Lower leg skin (tissue), 3 donors: ENCODE results near the gene PRRX1.

ENCODE experiments used
- POLR2A ChIP-seq, 2 donors: fragments of 450-650 bp; IDR thresholded peaks; one replicate each; pipeline ENCODE4 v1.6.1; 2016 to 2017; ENCODE audit warnings: antibody characterized with exemption in 2 of 2, mild to moderate bottlenecking in 1 of 2, moderate library complexity in 1 of 2
- TF ChIP-seq, protein P1 (sequence below), 3 donors: fragments of 450-650 bp; IDR thresholded peaks; one replicate each; pipeline ENCODE4 v1.5.1; 2016; ENCODE audit warnings: antibody characterized with exemption in 3 of 3, mild to moderate bottlenecking in 3 of 3, moderate library complexity in 2 of 3

DNA sequence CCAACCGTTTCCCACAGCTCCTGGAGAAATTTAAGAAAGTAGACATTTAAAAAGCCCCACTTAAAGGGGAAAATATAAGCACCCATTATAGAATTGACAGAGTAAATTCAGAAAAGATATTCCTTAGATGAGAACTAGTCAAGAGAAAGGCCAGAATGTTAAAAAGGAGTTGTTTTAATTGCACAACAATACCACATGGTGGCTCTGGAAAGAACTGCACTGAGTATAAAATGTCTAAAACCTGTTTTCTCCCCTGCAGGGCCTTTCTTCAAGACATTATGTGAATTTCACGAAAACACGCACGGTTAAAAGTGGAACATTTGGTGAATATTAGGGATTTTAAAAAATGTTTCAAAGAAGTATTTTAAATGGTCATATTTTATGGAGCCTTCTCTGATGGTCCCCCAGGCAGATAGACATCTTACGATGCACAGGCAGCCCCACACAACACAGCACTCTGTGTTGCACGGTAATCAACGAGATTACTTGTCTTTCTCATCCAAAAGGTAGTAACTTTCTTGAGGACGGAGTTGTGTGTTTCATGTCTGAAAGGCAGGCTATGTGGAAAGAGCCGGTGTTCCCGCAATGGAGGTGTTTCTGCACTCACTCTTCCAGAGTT lies 101.9 kb downstream of the PRRX1 start:
- no peak for TF ChIP-seq POLR2A (IDR thresholded peaks at IDR 0.05)
- TF ChIP-seq, protein P1, sequence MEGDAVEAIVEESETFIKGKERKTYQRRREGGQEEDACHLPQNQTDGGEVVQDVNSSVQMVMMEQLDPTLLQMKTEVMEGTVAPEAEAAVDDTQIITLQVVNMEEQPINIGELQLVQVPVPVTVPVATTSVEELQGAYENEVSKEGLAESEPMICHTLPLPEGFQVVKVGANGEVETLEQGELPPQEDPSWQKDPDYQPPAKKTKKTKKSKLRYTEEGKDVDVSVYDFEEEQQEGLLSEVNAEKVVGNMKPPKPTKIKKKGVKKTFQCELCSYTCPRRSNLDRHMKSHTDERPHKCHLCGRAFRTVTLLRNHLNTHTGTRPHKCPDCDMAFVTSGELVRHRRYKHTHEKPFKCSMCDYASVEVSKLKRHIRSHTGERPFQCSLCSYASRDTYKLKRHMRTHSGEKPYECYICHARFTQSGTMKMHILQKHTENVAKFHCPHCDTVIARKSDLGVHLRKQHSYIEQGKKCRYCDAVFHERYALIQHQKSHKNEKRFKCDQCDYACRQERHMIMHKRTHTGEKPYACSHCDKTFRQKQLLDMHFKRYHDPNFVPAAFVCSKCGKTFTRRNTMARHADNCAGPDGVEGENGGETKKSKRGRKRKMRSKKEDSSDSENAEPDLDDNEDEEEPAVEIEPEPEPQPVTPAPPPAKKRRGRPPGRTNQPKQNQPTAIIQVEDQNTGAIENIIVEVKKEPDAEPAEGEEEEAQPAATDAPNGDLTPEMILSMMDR (IDR thresholded peaks at IDR 0.05) = no peak
